Left lung (tissue), 10 donors: ENCODE results near the gene MED9. TPM values are rescaled to one million over a fixed set of nuclear protein-coding genes. Genes with fewer than 3 reads are reported as not detected.

Experiments used
- ATAC-seq: fragments of 200-7000 bp; cut with Tn5 transposase; one replicate; pipeline ENCODE4 v1.9.1; 2020; ENCODE audit warnings: moderate library complexity
- DNase-seq, 4 donors: peaks; one replicate each; pipeline ENCODE4 v3.0.0-alpha.2; 2013 to 2020
- H3K27ac ChIP-seq, 2 donors: fragments of 200-600 bp; sonication (generic) in 1 of 2; one replicate each; pipeline versions ENCODE4 v1.5.0 to v1.8.0; 2020 to 2021
- H3K27me3 ChIP-seq, 2 donors: fragments of 200-600 bp; sonication (generic) in 1 of 2; one replicate each; pipeline versions ENCODE4 v1.5.0 to v1.8.0; 2020 to 2021
- H3K36me3 ChIP-seq, 2 donors: fragments of 200-600 bp; sonication (generic) in 1 of 2; one replicate each; pipeline versions ENCODE4 v1.5.0 to v1.8.0; 2020 to 2021
- H3K4me1 ChIP-seq, 2 donors: fragments of 200-600 bp; one replicate each; pipeline ENCODE4 v1.8.0; 2021
- H3K4me3 ChIP-seq, 2 donors: fragments of 200-600 bp; sonication (generic) in 1 of 2; one replicate each; pipeline versions ENCODE4 v1.5.0 to v1.8.0; 2020 to 2021; ENCODE audit warnings: mild to moderate bottlenecking in 1 of 2
- H3K9me3 ChIP-seq, 2 donors: fragments of 200-600 bp; sonication (generic) in 1 of 2; one replicate each; pipeline versions ENCODE4 v1.5.0 to v1.8.0; 2020 to 2021
- intact Hi-C, 2 donors: fragments of 100-400 bp; cut with DNase I; formaldehyde crosslinking; loops; one replicate each; pipeline versions ENCODE4 v1.11.2 to v1.14.2; 2022
- polyA plus RNA-seq, 6 donors: library from polyadenylated mRNA; unstranded; fragments of 120-200 nt; gene quantifications; one replicate each; pipeline ENCODE4 v1.2.1, GENCODE V29; 2013; ENCODE audit not compliant: insufficient read length in 6 of 6
- total RNA-seq, 2 donors: library from RNA; stranded (reverse); fragmentation: NEBNext Ultra II Directional; extraction: Animal tissue kit (Norgen Biotek cat#: 25700); gene quantifications; one replicate each; pipeline ENCODE4 v1.2.1, GENCODE V29; 2021
- TF ChIP-seq, protein P1 (sequence below), 2 donors: fragments of 200-600 bp; sonication (generic) in 1 of 2; IDR thresholded peaks; one replicate each; pipeline versions ENCODE4 v1.5.0 to v1.8.0; 2021; ENCODE audit warnings: antibody characterized with exemption in 2 of 2
- donor health status: DM: no; HTN: yes; CAD: no.
- donor health status: DM: no; HTN: no; CAD: no.

MED9 gene
- total and polyA plus RNA-seq, 8 donors, result 11.5 to 17.1 (median 16.2) TPM

DNA sequence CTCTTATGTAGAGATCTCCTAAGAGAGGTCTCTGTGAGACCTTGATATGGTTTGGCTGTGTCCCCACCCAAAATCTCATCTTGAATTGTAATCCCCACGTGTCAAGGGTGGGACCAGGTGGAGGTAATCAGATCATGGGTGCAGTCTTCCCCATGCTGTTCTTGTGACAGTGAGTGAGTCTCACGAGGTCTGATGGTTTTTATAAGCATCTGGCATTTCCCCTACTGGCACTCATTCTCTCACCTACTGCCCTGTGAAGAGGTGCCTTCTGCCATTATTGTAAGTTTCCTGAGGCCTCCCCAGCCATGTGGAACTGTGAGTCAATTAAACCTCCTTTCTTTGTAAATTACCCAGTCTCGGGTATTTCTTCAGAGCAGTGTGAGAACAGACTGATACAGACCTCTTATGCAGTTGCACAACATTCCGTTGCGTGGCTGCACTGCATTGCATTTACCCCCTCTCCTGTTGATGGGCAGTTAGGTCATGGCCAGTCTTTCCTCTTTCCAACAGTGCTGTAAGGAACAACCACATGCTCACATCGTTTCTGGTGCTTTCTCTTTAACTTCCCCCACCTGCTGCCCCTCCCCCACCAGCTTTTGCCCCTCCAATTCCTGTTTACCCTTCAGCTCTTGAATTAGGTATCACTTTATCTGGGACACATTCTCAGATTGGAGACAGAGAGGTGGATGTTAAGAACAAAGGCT lies 43.6 kb upstream of the MED9 start:
- intact Hi-C loops, result no loop called here
- DNase-seq (peak in 2 of 4 donors; percentile 42 to 69), ATAC-seq (peak; percentile 98)
- TF ChIP-seq, protein P1, sequence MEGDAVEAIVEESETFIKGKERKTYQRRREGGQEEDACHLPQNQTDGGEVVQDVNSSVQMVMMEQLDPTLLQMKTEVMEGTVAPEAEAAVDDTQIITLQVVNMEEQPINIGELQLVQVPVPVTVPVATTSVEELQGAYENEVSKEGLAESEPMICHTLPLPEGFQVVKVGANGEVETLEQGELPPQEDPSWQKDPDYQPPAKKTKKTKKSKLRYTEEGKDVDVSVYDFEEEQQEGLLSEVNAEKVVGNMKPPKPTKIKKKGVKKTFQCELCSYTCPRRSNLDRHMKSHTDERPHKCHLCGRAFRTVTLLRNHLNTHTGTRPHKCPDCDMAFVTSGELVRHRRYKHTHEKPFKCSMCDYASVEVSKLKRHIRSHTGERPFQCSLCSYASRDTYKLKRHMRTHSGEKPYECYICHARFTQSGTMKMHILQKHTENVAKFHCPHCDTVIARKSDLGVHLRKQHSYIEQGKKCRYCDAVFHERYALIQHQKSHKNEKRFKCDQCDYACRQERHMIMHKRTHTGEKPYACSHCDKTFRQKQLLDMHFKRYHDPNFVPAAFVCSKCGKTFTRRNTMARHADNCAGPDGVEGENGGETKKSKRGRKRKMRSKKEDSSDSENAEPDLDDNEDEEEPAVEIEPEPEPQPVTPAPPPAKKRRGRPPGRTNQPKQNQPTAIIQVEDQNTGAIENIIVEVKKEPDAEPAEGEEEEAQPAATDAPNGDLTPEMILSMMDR (IDR thresholded peaks at IDR 0.05), result no peak
- Histone ChIP-seq H3K27ac (peak overlapping the region in 1 of 2 donors; percentile 9), H3K36me3 (no peaks in the 10 kb centered on the region), H3K27me3 (no peaks in the 10 kb centered on the region), H3K4me3 (no peak overlapping the region), H3K9me3 (no peaks in the 10 kb centered on the region), H3K4me1 (peaks cover 0 to 16% of the 10 kb centered on the region in 2 donors)

DNA sequence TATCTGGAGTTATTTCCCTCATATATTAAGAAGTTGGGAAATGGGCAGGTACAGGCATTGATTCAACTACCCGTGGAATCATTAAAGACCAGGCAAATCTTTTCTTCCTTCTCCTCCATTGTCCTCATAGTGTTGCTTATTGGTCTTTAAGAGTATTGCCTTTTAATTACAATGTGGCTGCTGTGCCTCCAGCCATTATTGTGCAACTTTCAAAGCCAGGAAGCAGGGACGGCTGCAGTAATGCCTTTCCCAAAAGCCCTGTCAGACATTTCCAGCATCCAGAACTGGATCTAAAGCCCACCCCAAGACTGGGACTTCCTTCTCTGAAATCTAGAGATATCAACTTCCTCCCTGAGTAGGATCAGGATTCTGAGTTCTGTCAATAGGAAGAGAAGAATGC lies 42.3 kb upstream of the MED9 start:
- TF ChIP-seq, protein P1 (IDR thresholded peaks at IDR 0.05), result no peak
- Histone ChIP-seq H3K4me3 (no peak overlapping the region), H3K27ac (no peak overlapping the region), H3K9me3 (no peaks in the 10 kb centered on the region), H3K27me3 (no peaks in the 10 kb centered on the region), H3K36me3 (no peaks in the 10 kb centered on the region), H3K4me1 (peaks cover 0 to 16% of the 10 kb centered on the region in 2 donors)
- intact Hi-C loops, result no loop called here
- ATAC-seq (no peak), DNase-seq (no peak)

DNA sequence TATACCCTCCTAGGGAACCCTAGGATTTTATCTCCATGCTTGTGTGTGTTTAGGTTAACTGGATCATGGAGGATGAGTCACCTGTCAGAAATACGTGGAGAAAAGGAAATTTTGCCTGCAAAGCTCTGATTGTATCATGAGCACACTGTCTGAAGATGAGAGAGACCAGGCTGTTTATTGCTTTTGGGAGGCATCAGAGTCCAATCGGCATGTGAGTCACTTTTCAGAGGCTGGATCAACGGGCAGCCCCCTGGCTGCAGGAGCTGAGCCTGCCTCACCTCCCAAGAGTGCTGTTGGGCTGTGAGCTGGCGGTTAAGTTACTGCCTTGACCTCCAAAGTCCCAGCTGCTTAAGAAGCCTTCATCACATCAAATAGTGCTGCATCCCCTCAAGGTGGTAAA lies 41.5 kb upstream of the MED9 start:
- Histone ChIP-seq H3K36me3 (no peaks in the 10 kb centered on the region), H3K27me3 (no peaks in the 10 kb centered on the region), H3K4me3 (no peak overlapping the region), H3K9me3 (no peaks in the 10 kb centered on the region), H3K27ac (no peak overlapping the region), H3K4me1 (peaks cover 0 to 19% of the 10 kb centered on the region in 2 donors)
- intact Hi-C loops, result no loop called here
- ATAC-seq (no peak), DNase-seq (no peak)
- TF ChIP-seq, protein P1 (IDR thresholded peaks at IDR 0.05), result no peak

DNA sequence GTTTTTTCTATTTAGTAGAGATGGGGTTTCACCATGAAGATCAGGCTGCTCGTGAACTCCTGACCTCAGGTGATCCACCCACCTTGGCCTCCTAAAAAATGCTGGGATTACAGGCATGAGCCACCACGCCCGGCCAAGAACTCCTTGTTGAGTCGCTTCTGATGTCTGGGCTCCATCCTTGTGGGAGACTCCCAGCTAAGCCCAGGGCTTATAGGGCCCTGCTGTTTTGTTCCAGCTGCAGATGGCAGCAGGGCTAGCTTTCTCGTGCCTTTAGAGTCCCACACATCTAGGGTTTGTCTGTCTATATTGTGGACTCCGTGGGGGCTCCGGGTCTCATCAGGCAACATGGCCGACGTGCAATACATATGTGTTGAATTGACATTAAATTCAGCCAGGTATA lies 39.3 kb upstream of the MED9 start:
- no peak overlapping the region for H3K4me3 ChIP-seq
- intact Hi-C loops, result no loop called here
- TF ChIP-seq, protein P1 (IDR thresholded peaks at IDR 0.05), result no peak
- H3K27ac ChIP-seq, result no peak overlapping the region
- peaks cover 2 to 19% of the 10 kb centered on the region in 2 donors for H3K4me1 ChIP-seq
- H3K27me3 ChIP-seq, result no peaks in the 10 kb centered on the region
- no peak for DNase-seq
- no peaks in the 10 kb centered on the region for H3K36me3 ChIP-seq
- ATAC-seq, result no peak
- no peaks in the 10 kb centered on the region for H3K9me3 ChIP-seq

DNA sequence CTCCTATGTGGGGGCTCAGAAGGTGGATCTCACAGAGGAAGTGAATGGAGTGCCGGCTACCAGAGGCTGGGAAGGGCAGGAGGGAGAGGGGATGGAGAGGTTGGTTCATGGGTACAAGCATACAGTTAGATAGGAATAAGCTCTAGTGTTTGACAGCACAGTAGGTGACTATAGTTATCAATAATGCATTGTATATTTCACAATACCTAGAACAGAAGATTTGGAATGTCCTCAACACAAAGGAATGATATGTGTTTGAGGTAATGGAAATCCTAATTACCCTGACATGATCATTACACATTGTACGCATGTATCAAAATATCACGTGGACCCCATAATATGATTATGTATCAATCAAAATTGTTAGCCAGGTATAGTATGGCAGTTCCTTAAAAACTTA lies 38.9 kb upstream of the MED9 start:
- Histone ChIP-seq H3K4me1 (peaks cover 2 to 17% of the 10 kb centered on the region in 2 donors), H3K4me3 (no peak overlapping the region), H3K9me3 (no peaks in the 10 kb centered on the region), H3K36me3 (no peaks in the 10 kb centered on the region), H3K27ac (no peak overlapping the region), H3K27me3 (no peaks in the 10 kb centered on the region)
- DNase-seq (no peak), ATAC-seq (no peak)
- intact Hi-C loops, result no loop called here
- TF ChIP-seq, protein P1 (IDR thresholded peaks at IDR 0.05), result no peak
